COR-L47 (cell line): ENCODE results near the gene DNAI2.

Experiments used
- DNase-seq: peaks from one replicate; lab custom pipeline; 2025; lab: John Stamatoyannopoulos, UW

DNAI2 gene

GRCh38 chr17:74362810-74363498 lies 88.9 kb downstream of the DNAI2 start:
- DNase-seq: no peak
